Sigmoid colon (tissue), 4 donors: Measurements from ENCODE around the gene LCE3B.

Experiments
- EP300 ChIP-seq, 4 donors: sonication (generic); formaldehyde crosslinking; IDR thresholded peaks; one replicate each; pipeline ENCODE4 v1.6.1; 2017; ENCODE audit warnings: antibody characterized with exemption in 4 of 4
- POLR2AphosphoS5 ChIP-seq, 4 donors: sonication (generic); formaldehyde crosslinking; IDR thresholded peaks; one replicate each; pipeline ENCODE4 v1.6.1; 2017; ENCODE audit warnings: antibody characterized with exemption in 4 of 4
- TF ChIP-seq, protein P1 (sequence below), 4 experiments: fragments of 450-650 bp in 3 of 4; fragments of 200-600 bp in 1 of 4; IDR thresholded peaks; one replicate each; pipeline ENCODE4 v1.5.1; 2016 to 2019; ENCODE audit warnings: antibody characterized with exemption in 4 of 4, mild to moderate bottlenecking in 3 of 4, moderate library complexity in 2 of 4

GRCh38 chr1:152565535-152566215 is 47.9 kb upstream of the LCE3B start:
- TF ChIP-seq, protein P1, sequence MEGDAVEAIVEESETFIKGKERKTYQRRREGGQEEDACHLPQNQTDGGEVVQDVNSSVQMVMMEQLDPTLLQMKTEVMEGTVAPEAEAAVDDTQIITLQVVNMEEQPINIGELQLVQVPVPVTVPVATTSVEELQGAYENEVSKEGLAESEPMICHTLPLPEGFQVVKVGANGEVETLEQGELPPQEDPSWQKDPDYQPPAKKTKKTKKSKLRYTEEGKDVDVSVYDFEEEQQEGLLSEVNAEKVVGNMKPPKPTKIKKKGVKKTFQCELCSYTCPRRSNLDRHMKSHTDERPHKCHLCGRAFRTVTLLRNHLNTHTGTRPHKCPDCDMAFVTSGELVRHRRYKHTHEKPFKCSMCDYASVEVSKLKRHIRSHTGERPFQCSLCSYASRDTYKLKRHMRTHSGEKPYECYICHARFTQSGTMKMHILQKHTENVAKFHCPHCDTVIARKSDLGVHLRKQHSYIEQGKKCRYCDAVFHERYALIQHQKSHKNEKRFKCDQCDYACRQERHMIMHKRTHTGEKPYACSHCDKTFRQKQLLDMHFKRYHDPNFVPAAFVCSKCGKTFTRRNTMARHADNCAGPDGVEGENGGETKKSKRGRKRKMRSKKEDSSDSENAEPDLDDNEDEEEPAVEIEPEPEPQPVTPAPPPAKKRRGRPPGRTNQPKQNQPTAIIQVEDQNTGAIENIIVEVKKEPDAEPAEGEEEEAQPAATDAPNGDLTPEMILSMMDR (IDR thresholded peaks at IDR 0.05), result no peak
- TF ChIP-seq POLR2AphosphoS5 (IDR thresholded peaks at IDR 0.05) (no peak), EP300 (IDR thresholded peaks at IDR 0.05) (no peak)
